SKM-1 treated with dmso at 0.1 percent for 144 hours (cell line): ENCODE data around the gene FGGY.
"Not testable (repeated sequence)": the region's sequence is repeated elsewhere in the genome, so short reads cannot be mapped to it uniquely, and the experiment has no call there.

Experiments
- DNase-seq: peaks from one replicate; lab custom pipeline; 2025; ENCODE audit not compliant: unreplicated experiment; lab: John Stamatoyannopoulos, UW

FGGY gene

GRCh38 chr1:59691261-59691660, 394.4 kb downstream of the FGGY start:
- no peak for DNase-seq

- peak; percentile 87 for DNase-seq
Measured at GRCh38 chr1:59692591-59692990, 395.7 kb downstream of the FGGY start.

GRCh38 chr1:59693406-59693805, 396.5 kb downstream of the FGGY start:
- peak; percentile 76 for DNase-seq

DNA sequence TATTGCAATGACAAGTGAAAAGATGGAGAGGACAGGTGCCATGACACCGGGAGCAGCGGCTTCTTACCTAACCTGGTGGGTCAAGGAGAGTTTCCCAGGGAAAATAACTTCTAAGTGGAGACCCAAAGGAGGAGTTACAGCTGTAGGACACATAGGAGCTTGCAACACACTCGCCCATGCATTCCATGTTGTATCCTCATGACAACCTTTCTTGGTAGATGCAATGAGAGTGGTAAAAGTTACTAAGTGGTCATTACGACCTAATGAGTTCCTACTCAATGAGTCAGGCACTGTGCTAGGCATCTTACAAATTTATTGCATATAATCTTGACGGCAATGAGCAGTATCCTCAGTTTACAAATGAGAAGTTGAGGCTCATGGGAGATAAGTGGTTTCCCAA, 398.4 kb downstream of the FGGY start:
- no peak for DNase-seq

DNA sequence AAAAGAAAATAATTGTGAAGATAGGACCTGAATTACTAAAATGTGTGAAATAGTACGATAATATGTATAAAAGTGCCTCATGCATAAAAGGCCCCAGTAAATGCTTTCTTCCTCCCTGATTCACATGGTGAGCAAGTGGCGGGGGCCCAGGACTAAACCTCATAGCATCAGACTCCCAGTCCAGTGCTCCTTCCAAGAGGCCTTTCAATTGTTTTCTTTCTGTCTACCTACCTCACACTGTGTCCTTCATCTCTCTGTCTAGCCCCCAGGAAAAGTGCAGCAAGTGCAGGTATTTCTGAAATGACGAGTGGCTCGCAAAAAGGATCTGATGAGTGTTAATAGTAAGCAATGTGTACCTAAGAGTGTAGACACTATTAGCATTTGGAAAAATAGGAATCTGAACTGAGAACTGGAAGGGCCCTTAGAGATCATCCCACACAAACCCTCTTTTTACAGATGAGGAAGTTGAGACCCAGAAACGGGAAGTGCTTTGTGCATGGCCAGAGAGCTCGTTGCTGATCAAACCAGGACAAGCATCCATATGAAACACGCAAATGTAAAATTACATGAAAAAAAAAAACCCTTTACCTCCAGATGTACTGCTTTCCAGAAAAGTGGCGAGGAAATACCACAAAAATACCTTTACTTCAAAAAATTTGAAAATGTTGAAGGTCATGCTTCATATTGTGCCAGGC, 399.7 kb downstream of the FGGY start:
- peak; percentile 92 for DNase-seq

- DNase-seq, result peak; percentile 70
Measured at GRCh38 chr1:59697150-59697800, 400.4 kb downstream of the FGGY start.

- no peak for DNase-seq
Measured at GRCh38 chr1:59698386-59698785, 401.5 kb downstream of the FGGY start.

DNA sequence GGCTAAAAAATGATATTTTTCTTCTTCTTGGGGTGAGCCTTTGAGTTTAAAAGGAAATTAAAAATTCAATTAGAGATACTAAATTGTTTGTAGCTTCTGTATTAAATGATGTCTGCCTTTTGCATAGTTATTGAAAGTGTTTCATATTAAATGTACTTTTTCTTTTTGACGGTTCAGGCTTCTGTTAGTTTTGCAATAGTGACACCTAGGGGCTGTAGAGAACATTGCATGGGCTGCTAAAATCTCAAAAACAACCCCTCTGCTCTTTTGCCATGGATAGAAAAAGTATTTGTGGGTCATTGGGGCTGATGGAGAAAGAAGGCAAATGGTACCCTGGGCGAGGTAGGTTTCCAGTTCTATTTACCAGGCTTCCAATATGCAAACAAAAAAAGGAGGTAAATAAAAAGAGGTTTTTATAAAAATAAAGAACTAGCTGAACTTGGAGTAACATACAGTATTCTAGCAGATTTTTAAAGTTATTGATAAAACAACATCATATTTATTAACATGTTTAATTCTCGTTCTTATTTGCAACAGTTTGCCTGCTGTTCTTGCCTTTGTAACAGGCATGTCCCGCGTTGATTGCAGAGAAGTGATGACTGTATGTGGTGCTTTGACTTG, 402.4 kb downstream of the FGGY start:
- peak; percentile 41 for DNase-seq

GRCh38 chr1:59701376-59701775, 404.5 kb downstream of the FGGY start:
- no peak for DNase-seq

DNA sequence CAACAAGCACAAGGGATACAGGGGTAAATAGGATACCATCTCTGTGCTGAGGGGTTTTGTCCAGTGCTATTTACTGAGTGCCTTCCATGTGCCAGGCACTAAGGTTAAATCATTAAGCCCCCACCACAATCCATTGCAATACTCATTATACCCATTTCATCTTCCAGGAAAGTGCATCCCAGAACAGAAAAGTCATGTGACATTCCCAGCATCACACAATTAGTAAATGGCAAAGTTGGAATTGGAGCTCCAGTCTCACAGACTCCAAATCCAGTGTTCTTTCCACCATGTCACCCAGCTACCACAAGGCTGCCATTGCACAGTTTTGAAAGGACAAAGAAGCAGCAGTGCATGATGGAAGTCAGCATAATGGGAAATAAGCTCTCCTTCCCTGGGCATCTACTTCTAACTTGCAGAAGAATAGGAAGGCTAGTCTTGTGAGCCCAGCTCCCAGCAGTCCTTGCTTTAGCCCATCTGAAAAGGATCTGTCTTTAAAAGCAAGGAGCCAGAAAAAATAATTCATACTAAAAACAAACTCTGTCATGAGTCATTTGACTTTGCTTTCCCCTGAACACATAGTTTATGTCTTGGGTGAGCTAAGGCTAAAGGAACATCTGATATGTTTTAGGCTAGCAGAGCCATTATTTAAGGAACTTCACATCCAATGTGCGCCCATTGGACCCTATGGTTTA, 406.5 kb downstream of the FGGY start:
- no peak for DNase-seq

GRCh38 chr1:59703918-59704378, 407.1 kb downstream of the FGGY start:
- DNase-seq, result no peak

DNA sequence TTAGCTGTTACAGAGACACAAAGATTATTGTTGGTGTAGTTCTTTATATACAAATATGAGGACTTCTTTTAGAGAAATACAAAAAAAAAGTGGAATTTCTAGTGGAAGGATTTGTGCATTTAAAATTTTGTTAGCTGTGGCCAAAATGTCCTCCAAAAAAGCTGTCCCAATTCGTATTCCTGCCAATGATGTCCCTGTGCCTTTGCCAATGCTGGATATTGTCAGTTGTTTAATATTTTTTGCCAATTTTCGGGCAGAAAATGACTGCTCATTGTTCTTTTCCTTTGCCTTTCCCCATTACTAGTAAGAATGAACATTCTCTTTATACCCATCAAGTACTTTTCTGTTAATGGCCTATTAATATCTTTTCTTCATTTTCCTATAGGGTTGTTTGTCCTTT, 407.8 kb downstream of the FGGY start:
- no peak for DNase-seq

- DNase-seq, result no peak
Measured at GRCh38 chr1:59705466-59706302, 408.8 kb downstream of the FGGY start.

- no peak for DNase-seq
Measured at GRCh38 chr1:59706303-59706599, 409.4 kb downstream of the FGGY start.

GRCh38 chr1:59707178-59707791, 410.4 kb downstream of the FGGY start:
- no peak for DNase-seq

DNA sequence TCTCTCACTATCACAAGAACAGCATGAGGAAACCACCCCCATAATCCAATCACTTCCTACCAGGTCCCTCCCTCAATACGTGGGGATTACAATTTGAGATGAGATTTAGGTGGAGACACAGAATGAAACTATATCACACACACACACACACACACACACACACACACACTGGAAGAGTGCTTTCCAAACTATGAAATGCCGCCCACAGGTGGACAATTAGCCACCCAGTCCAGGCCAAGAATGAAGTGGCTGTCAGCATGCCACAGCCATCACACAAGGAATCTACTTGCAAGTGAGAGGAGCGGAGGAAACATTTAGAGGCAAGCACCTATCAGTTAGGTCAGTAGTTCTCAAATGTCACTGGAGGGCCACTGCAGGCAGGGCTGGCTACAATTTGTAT, 412.4 kb downstream of the FGGY start:
- DNase-seq, result no peak

DNA sequence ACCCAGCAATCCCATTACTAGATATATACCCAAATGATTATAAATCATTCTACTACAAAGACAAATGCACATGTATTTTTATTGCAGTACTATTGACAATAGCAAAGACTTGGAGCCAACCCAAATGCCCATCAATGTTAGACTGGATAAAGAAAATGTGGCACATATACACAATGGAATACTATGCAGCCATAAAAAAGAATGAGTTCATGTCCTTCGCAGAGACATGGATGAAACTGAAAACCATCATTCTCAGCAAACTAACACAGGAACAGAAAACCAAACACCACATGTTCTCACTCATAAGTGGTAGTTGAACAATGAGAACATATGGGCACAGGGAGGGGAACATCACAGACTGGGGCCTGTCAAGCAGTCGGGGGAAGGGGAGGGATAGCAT, 414.0 kb downstream of the FGGY start:
- DNase-seq, result not testable (repeated sequence)

DNA sequence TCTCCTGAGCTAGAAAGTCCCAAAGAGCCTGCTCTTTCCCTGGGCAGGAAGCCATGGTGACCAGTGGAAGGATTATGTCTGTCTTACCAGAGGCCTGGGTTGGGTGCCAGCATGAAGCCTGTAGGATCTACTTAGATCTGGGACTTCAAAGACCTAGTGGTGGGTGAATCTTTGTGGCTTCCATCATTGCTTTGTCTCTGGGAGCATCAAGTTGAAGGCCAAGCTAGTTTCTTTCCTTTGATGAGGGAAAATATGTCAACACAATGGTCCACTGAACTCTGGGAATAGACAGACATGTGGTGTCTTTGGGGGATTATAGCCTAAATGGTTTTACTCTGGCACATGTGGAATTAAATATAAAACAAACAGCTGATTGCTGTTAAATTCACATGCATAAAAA, 417.3 kb downstream of the FGGY start:
- DNase-seq, result no peak

GRCh38 chr1:59714966-59715365, 418.1 kb downstream of the FGGY start:
- no peak for DNase-seq

DNA sequence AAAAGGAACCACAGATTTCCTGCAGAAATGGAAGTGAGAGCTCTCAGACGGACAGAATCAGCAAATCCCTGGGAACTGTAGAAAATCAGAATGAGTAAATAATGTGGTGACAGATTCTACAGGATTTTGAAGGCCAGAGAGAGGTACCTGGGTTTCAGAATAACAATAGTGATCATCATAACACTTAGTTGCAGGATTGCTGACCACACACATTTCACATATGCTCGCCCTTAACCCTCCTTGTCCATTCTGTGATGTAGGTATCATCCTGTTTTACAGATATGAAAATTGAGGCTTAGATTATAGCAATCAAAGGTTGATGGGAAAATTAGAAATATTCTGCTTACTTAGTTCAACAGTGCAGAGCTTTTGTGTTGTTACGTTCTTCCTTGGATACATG, 419.9 kb downstream of the FGGY start:
- no peak for DNase-seq
